MM.1S (cell line): Measurements from ENCODE around the gene TNFSF4.

Experiments
- DNase-seq: peaks from one replicate; pipeline ENCODE4 v3.0.0-alpha.2; 2015
- H2AFZ ChIP-seq: fragments of 300-600 bp; sonication (generic); 2 replicates; pipeline ENCODE4 v1.6.0; 2016; ENCODE audit warnings: antibody characterized with exemption, low read length
- H3F3A ChIP-seq: fragments of 300-600 bp; sonication (generic); 2 replicates; pipeline ENCODE4 v1.6.1; 2016; ENCODE audit warnings: mild to moderate bottlenecking, antibody characterized with exemption, low read length, moderate library complexity, mixed read lengths; ENCODE audit not compliant: insufficient read depth
- H3K27ac ChIP-seq: fragments of 300-600 bp; sonication (generic); 2 replicates; pipeline ENCODE4 v1.5.1; 2016; ENCODE audit warnings: mild to moderate bottlenecking, low read length
- H3K27me3 ChIP-seq: fragments of 300-600 bp; sonication (generic); replicated peaks from 2 replicates; pipeline ENCODE4 v1.6.0; 2016; ENCODE audit warnings: low read length; ENCODE audit not compliant: insufficient read depth
- H3K36me3 ChIP-seq: fragments of 300-600 bp; sonication (generic); replicated peaks from 2 replicates; pipeline ENCODE4 v1.6.1; 2016; ENCODE audit warnings: mild to moderate bottlenecking, low read length, mixed read lengths; ENCODE audit not compliant: insufficient read depth
- H3K4me1 ChIP-seq: fragments of 300-600 bp; sonication (generic); 2 replicates; pipeline ENCODE4 v1.6.1; 2016; ENCODE audit warnings: low read length, mixed read lengths
- H3K4me2 ChIP-seq: fragments of 300-600 bp; sonication (generic); 2 replicates; pipeline ENCODE4 v1.6.0; 2016; ENCODE audit warnings: low read depth, low read length
- H3K4me3 ChIP-seq: fragments of 300-600 bp; sonication (generic); 2 replicates; pipeline ENCODE4 v1.5.1; 2016; ENCODE audit warnings: low read length, mixed read lengths
- H3K79me2 ChIP-seq: fragments of 300-600 bp; sonication (generic); 2 replicates; pipeline ENCODE4 v1.6.1; 2016; ENCODE audit warnings: mixed run types, low read length, mixed read lengths
- H3K9ac ChIP-seq: fragments of 300-600 bp; sonication (generic); 2 replicates; pipeline ENCODE4 v1.6.1; 2016; ENCODE audit warnings: low read length, mixed read lengths
- H3K9me2 ChIP-seq: fragments of 300-600 bp; sonication (generic); replicated peaks from 2 replicates; pipeline ENCODE4 v1.6.1; 2016; ENCODE audit warnings: mild to moderate bottlenecking, low read length, mixed read lengths; ENCODE audit not compliant: insufficient read depth
- H3K9me3 ChIP-seq: fragments of 300-600 bp; sonication (generic); replicated peaks from 2 replicates; pipeline ENCODE4 v1.6.1; 2016; ENCODE audit warnings: mild to moderate bottlenecking, low read length, mixed read lengths; ENCODE audit not compliant: insufficient read depth
- H4K20me1 ChIP-seq: fragments of 300-600 bp; sonication (generic); 2 replicates; pipeline ENCODE4 v1.6.1; 2016; ENCODE audit warnings: mild to moderate bottlenecking, low read length, moderate library complexity, mixed read lengths; ENCODE audit not compliant: insufficient read depth
- CTCF ChIP-seq: fragments of 300-600 bp; sonication (generic); IDR thresholded peaks from 2 replicates; pipeline ENCODE4 v1.5.1; 2016; ENCODE audit warnings: antibody characterized with exemption, low read length, mixed read lengths
- EZH2 ChIP-seq: fragments of 300-600 bp; sonication (generic); optimal IDR thresholded peaks from 2 replicates; pipeline ENCODE3; 2017; ENCODE audit warnings: low read depth, mild to moderate bottlenecking, antibody characterized with exemption, low read length, mixed read lengths
- EZH2phosphoT487 ChIP-seq: fragments of 300-600 bp; sonication (generic); IDR thresholded peaks from 2 replicates; pipeline ENCODE4 v1.6.1; 2018; ENCODE audit warnings: antibody characterized with exemption, low read length

Gene TNFSF4

GRCh38 chr1:173210716-173211231, 3.6 kb upstream of the TNFSF4 start:
- H3K27ac ChIP-seq: no peak overlapping the region
- no peaks in the 10 kb centered on the region for H3K79me2 ChIP-seq
- no peak for DNase-seq
- H3K4me2 ChIP-seq: no peak overlapping the region
- H3K9me3 ChIP-seq: no peaks in the 10 kb centered on the region
- H3K4me3 ChIP-seq: no peak overlapping the region
- H3K4me1 ChIP-seq: peaks cover 3% of the 10 kb centered on the region; the same call in 1 of the 2 replicates
- no peaks in the 10 kb centered on the region for H3F3A ChIP-seq
- H4K20me1 ChIP-seq: no peaks in the 10 kb centered on the region
- H3K9ac ChIP-seq: no peak overlapping the region
- H3K27me3 ChIP-seq: no peaks in the 10 kb centered on the region
- TF ChIP-seq CTCF (no peak), EZH2 (no peak), EZH2phosphoT487 (no peak)
- no peaks in the 10 kb centered on the region for H3K36me3 ChIP-seq
- no peak overlapping the region for H2AFZ ChIP-seq
- H3K9me2 ChIP-seq: no peaks in the 10 kb centered on the region

DNA sequence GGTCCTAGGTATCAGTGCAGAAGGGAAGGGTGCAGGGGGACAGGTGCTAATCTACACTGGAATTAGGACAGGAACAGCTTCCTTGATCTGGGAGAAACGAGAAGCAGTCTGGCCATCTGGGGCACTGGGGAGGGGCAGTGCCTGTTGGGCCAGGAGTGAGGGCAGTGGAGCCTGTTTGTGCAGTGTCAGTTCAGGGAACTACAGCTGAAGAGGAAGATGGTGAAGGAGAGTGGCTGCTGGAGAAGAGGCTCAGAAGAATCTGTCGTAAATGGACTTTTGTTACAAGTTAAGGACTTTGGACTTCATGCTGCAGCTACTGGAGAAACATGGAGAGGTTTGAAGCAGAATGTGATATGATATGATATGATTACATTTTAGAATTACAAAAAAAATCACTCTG, 3.2 kb upstream of the TNFSF4 start:
- H3K4me2 ChIP-seq: no peak overlapping the region
- no peak for DNase-seq
- no peak overlapping the region for H3K9ac ChIP-seq

GRCh38 chr1:173208868-173209267, 1.7 kb upstream of the TNFSF4 start:
- H3K9me2 ChIP-seq: no peaks in the 10 kb centered on the region
- H3K27me3 ChIP-seq: peaks cover 6% of the 10 kb centered on the region
- no peaks in the 10 kb centered on the region for H3K79me2 ChIP-seq
- H4K20me1 ChIP-seq: no peaks in the 10 kb centered on the region
- no peaks in the 10 kb centered on the region for H3F3A ChIP-seq
- no peak overlapping the region for H3K27ac ChIP-seq
- H2AFZ ChIP-seq: no peak overlapping the region
- H3K9ac ChIP-seq: no peak overlapping the region
- H3K4me2 ChIP-seq: no peak overlapping the region
- no peak for DNase-seq
- H3K9me3 ChIP-seq: no peaks in the 10 kb centered on the region
- H3K4me1 ChIP-seq: peaks cover 3% of the 10 kb centered on the region; the same call in 1 of the 2 replicates
- TF ChIP-seq EZH2phosphoT487 (no peak), EZH2 (no peak)
- no peak overlapping the region for H3K4me3 ChIP-seq
- no peaks in the 10 kb centered on the region for H3K36me3 ChIP-seq

More for the DNA sequence above, 3.2 kb upstream of the TNFSF4 start:
- H3K79me2 ChIP-seq: no peaks in the 10 kb centered on the region
- H3K4me1 ChIP-seq: peaks cover 3% of the 10 kb centered on the region; the same call in 1 of the 2 replicates
- H3K27ac ChIP-seq: no peak overlapping the region
- TF ChIP-seq EZH2phosphoT487: no peak
- TF ChIP-seq CTCF: no peak
- no peak for TF ChIP-seq EZH2
- no peak overlapping the region for H3K4me3 ChIP-seq
- no peaks in the 10 kb centered on the region for H3K36me3 ChIP-seq
- H3K9me3 ChIP-seq: no peaks in the 10 kb centered on the region
- H3K9me2 ChIP-seq: no peaks in the 10 kb centered on the region
- H3F3A ChIP-seq: no peaks in the 10 kb centered on the region
- H2AFZ ChIP-seq: no peak overlapping the region
- H4K20me1 ChIP-seq: no peaks in the 10 kb centered on the region
- H3K27me3 ChIP-seq: no peaks in the 10 kb centered on the region

DNA sequence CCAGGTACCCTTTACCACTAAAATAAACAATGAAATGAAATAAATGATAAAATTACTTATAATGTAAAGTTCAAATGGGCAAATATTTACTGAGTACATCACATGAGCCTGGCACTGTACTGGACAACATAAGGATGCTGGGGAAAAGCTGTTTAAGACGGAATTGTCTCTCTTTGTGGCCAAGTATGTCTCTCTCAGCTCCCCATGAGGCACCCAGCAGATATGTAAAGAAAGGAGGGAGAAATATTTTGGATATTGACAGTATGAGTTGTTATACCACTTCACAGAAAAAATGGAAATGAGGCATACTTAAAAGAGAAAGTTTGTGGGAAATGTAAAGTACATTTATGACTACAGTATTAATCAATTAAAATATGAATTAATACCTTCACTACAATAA, 1.0 kb upstream of the TNFSF4 start:
- Histone ChIP-seq H3K79me2 (no peaks in the 10 kb centered on the region), H3K27me3 (peaks cover 11% of the 10 kb centered on the region), H4K20me1 (no peaks in the 10 kb centered on the region), H3K9me3 (no peaks in the 10 kb centered on the region), H3K4me2 (no peak overlapping the region), H3K9me2 (no peaks in the 10 kb centered on the region), H3K9ac (no peak overlapping the region), H3K4me1 (peaks cover 3% of the 10 kb centered on the region; the same call in 1 of the 2 replicates), H2AFZ (no peak overlapping the region), H3K27ac (no peak overlapping the region), H3K36me3 (no peaks in the 10 kb centered on the region), H3K4me3 (no peak overlapping the region), H3F3A (no peaks in the 10 kb centered on the region)
- no peak for TF ChIP-seq EZH2
- TF ChIP-seq EZH2phosphoT487: no peak
- TF ChIP-seq CTCF: no peak
- DNase-seq: no peak
